Erythroblast (primary cell): ENCODE results near the gene ACIN1.

Experiments
- DNase-seq, 2 experiments: peaks; one replicate each; lab custom pipeline; 2025; lab: John Stamatoyannopoulos, UW
- GATA1 ChIP-seq: IDR thresholded peaks from 2 replicates; pipeline ENCODE4 v1.6.1; 2011; ENCODE audit warnings: low read depth, mild to moderate bottlenecking, control low read depth, low read length, moderate library complexity
- POLR2A ChIP-seq: IDR thresholded peaks from 2 replicates; pipeline ENCODE4 v1.6.1; 2011; ENCODE audit warnings: mild to moderate bottlenecking, low read length

ACIN1 gene

DNA sequence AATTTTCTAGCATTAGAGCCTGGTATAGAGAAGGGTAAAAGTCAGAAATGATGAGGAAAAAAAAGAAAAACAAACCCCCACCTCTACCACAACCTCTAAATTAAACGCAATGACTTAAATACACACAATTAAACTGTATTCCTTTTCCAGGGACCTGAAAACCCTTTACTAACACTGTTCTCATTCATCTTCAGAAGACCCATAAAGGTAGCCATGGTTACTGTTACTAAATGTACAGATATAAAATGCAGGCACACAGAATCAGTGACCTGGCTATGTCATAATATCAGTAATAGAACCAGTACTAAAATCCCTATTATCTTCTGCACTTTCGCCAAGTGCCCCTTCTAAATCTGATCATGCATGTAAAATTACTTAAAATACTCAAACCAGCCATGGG lies 1.4 kb downstream of the ACIN1 start:
- TF ChIP-seq GATA1 = no peak
- TF ChIP-seq POLR2A = no peak
- no peak for DNase-seq

DNA sequence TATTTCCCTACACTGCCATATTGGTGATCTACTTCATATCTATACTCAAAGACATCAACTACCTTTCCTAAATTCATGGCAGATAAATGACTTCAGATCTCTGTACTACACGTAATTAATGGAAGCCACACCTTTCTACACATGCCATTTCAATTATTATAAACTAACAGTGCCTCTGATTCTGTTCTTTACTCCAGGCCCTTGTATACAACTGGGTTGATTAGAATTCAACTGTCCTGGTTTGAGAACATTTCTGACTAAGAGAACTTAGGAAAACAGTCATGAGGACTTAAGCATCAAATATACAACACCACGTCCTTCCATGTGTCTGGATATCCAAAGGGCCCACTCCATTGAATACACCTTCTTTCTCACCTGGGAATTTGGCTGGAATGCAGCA lies 1.8 kb downstream of the ACIN1 start:
- no peak for TF ChIP-seq POLR2A
- TF ChIP-seq GATA1 = no peak
- DNase-seq = no peak

- TF ChIP-seq GATA1 = no peak
- no peak for TF ChIP-seq POLR2A
- no peak for DNase-seq
These were observed 3.4 kb downstream of the ACIN1 start for GRCh38 chr14:23091294-23092225.

- no peak for TF ChIP-seq POLR2A
- TF ChIP-seq GATA1 = no peak
- DNase-seq = no peak
These were observed 4.7 kb downstream of the ACIN1 start for GRCh38 chr14:23090254-23090636.

GRCh38 chr14:23089498-23090253 lies 5.3 kb downstream of the ACIN1 start:
- no peak for DNase-seq
- no peak for TF ChIP-seq POLR2A
- no peak for TF ChIP-seq GATA1

DNA sequence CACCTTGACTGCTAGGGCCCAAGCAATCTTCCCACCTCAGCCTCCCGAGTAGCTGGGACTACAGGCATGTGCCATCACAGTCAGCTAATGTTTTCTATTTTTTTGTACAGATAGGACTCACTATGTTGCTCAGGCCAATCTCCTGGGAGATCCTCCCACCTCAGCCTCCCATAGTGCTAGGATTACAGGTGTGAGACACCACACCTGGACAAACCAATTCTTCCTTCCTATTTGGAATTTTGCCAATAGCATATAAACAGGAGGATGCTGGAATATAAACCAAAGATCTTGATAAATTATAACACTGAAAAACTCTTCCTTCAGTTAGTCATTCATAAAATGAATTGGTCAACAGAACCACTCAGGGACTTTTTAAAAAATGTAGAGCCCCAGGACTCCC lies 8.4 kb downstream of the ACIN1 start:
- DNase-seq = no peak
- TF ChIP-seq GATA1 = no peak
- no peak for TF ChIP-seq POLR2A

DNA sequence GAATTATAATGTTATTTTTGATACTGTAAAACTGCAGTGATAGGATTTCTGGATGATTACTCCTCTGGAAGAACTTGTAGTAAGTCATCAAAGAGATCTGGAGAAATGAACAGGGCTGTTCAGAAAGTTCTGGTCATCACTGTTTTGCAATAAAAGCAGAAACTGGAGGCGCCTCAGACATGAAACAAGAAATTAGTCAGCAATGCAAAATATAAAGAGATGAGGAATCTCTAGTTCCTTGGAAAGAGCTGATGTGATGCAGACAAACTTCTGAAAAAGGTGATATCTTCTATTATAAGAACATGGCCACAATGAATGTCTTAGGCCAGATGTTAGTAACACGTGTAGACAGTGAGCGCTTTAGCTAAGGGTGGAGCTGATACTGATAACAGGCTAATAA lies 9.5 kb downstream of the ACIN1 start:
- DNase-seq = no peak

GRCh38 chr14:23080474-23080873 lies 14.5 kb downstream of the ACIN1 start:
- DNase-seq = no peak
- TF ChIP-seq GATA1 = no peak
- TF ChIP-seq POLR2A = no peak

More for the DNA sequence above, 9.5 kb downstream of the ACIN1 start:
- TF ChIP-seq GATA1 = no peak
- no peak for TF ChIP-seq POLR2A

- no peak for TF ChIP-seq GATA1
- no peak for TF ChIP-seq POLR2A
- no peak for DNase-seq
These were observed 15.2 kb downstream of the ACIN1 start for GRCh38 chr14:23079716-23080115.

DNA sequence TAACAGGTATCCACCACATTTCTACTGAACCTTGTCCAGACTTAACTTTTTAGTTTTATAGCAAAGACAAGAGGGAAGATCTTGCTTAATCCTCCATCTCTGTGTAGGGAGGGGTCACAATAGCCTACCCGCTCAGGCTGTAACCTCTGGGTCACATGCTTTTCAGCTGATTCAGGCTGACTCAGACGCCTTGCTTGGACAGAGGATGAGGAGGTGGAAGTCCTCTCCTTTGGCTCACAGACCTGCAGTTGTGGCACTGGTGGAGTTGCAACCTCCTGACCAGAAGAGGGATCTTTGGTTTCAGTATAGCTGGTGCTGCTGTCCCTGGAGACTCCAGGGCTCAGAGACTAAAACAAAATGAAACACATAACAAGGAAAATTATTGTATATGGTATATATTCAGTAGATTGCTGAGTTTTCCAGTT lies 16.2 kb downstream of the ACIN1 start:
- TF ChIP-seq GATA1 (no peak), POLR2A (no peak)
- DNase-seq = no peak

DNA sequence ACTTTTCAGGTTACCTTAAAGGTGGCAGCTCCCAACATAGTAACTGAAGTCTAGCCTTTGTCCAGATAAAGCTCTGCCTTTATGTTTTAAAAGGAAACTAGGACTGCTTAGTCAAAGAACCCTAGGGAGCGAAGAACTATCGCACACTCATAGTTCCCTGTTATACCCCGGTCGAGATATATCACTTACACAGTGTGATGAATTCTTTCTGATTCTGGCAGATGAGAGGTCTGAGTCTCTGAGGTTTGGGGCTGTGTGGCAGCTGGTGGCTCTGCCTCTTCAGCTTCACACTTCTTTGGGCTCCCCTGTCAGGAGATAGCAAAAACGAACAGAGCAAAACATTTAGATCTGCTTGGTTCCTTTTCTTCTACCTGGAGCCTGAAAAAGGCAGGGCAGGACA lies 17.0 kb downstream of the ACIN1 start:
- DNase-seq = no peak
- TF ChIP-seq GATA1 (no peak), POLR2A (no peak)

DNA sequence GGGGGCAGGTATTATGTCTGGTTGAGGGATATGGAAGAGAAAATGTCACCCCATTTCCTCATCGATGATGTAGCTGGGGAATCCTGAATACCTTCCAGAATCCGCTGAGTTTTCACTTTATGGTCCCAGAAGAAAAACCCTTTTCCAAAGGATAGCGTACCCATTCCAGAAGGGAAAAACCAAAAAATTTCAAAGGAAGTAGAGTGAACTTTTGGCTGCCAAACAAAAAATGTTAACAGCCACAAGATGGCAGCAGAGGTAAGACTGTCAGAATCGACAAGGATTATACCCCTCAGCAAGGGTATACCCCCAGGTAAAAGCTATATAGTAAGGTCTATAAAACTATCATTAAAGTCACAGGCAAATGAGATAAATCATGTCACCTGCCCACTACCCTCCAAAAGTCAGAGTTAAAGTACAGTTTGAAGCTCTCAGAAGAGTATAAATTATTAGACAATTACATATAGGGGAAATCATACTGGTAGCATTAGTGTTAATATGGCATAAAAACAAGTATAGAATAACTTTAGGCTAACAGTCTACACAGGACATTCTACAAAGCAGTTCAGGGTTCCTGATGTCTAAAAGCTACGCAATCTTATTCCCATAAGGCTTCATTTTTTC lies 18.0 kb downstream of the ACIN1 start:
- TF ChIP-seq POLR2A (no peak), GATA1 (no peak)
- no peak for DNase-seq

- TF ChIP-seq GATA1 = no peak
- TF ChIP-seq POLR2A = no peak
- DNase-seq = no peak
These were observed 20.0 kb downstream of the ACIN1 start for GRCh38 chr14:23074906-23075305.
